ENCODE measurements around the gene RAB12.

The RAB12 gene

GRCh38 chr18:8660316-8660715 is 51.1 kb downstream of the RAB12 start:
- Histone ChIP-seq H3K4me1 (no peaks in the 10 kb centered on the region), H3K27ac (no peak overlapping the region), H3K27me3 (no peaks in the 10 kb centered on the region), H3K9me3 (no peaks in the 10 kb centered on the region), H3K36me3 (no peaks in the 10 kb centered on the region), H3K4me3 (no peak overlapping the region)
- no peak for DNase-seq
- intact Hi-C loops (cut with DNase I; ENCODE audit: low total_unique reads): no loop called here
- no peak for TF ChIP-seq CTCF (IDR thresholded peaks at IDR 0.05)

- no peak for DNase-seq
- Histone ChIP-seq H3K27me3 (no peaks in the 10 kb centered on the region), H3K36me3 (no peaks in the 10 kb centered on the region), H3K27ac (no peak overlapping the region), H3K4me1 (no peaks in the 10 kb centered on the region), H3K4me3 (no peak overlapping the region), H3K9me3 (no peaks in the 10 kb centered on the region)
- intact Hi-C loops (cut with DNase I; ENCODE audit: low total_unique reads): no loop called here
- no peak for TF ChIP-seq CTCF (IDR thresholded peaks at IDR 0.05)
Measured at GRCh38 chr18:8661754-8662559, 52.7 kb downstream of the RAB12 start.

GRCh38 chr18:8662560-8663255 is 53.5 kb downstream of the RAB12 start:
- H3K27ac ChIP-seq: no peak overlapping the region

GRCh38 chr18:8667846-8668245 is 58.6 kb downstream of the RAB12 start:
- TF ChIP-seq CTCF (IDR thresholded peaks at IDR 0.05): no peak
- Histone ChIP-seq H3K27ac (no peak overlapping the region), H3K4me1 (no peaks in the 10 kb centered on the region), H3K36me3 (no peaks in the 10 kb centered on the region), H3K4me3 (no peak overlapping the region), H3K27me3 (no peaks in the 10 kb centered on the region), H3K9me3 (no peaks in the 10 kb centered on the region)
- DNase-seq: no peak
- intact Hi-C loops (cut with DNase I; ENCODE audit: low total_unique reads): no loop called here

More at GRCh38 chr18:8662560-8663255, 53.5 kb downstream of the RAB12 start:
- H3K27me3 ChIP-seq: no peaks in the 10 kb centered on the region
- TF ChIP-seq CTCF (IDR thresholded peaks at IDR 0.05): no peak
- H3K9me3 ChIP-seq: no peaks in the 10 kb centered on the region
- intact Hi-C loops (cut with DNase I; ENCODE audit: low total_unique reads): no loop called here
- H3K4me1 ChIP-seq: no peaks in the 10 kb centered on the region
- no peaks in the 10 kb centered on the region for H3K36me3 ChIP-seq
- H3K4me3 ChIP-seq: no peak overlapping the region
- DNase-seq: no peak

- no peak for DNase-seq
- no peak overlapping the region for H3K27ac ChIP-seq
- no peaks in the 10 kb centered on the region for H3K4me1 ChIP-seq
- no peak overlapping the region for H3K4me3 ChIP-seq
- no peaks in the 10 kb centered on the region for H3K9me3 ChIP-seq
- TF ChIP-seq CTCF (IDR thresholded peaks at IDR 0.05): no peak
- no peaks in the 10 kb centered on the region for H3K36me3 ChIP-seq
- H3K27me3 ChIP-seq: no peaks in the 10 kb centered on the region
- intact Hi-C loops (cut with DNase I; ENCODE audit: low total_unique reads): no loop called here
Measured at GRCh38 chr18:8668381-8668780, 59.1 kb downstream of the RAB12 start.

Measured in tibial artery (tissue), 4 donors.